HL-60/S4 (cell line): ENCODE measurements around the gene TLE7.

Source experiments
- in situ Hi-C: fragments of 300-500 bp; cut with MboI; formaldehyde crosslinking; loops from 2 replicates; pipeline ENCODE4 v1.14.3; 2022; ENCODE audit warnings: low sequenced_read_pairs

TLE7 gene

DNA sequence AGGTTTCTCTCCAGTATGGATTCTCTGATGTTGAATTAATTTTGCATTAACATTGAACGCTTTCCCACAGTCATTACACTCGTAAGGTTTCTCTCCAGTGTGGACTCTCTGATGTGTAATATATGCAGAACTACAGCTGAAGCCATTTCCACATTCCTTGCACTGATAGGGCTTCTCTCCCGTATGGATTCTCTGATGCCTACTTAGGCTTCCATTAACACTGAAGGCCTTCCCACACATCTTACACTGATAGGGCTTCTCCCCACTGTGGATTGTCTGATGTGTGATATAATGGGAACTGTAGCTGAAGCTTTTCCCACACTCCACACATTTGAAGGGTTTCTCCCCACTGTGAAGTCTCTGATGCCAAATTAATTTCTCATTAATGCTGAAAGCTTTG is 7.2 kb upstream of the TLE7 start:
- in situ Hi-C loops = no loop called here

- in situ Hi-C loops = no loop called here
Measured at GRCh38 chr16:71448274-71448866, 6.5 kb upstream of the TLE7 start.

GRCh38 chr16:71443714-71444113 is 1.9 kb upstream of the TLE7 start:
- in situ Hi-C loops = no loop called here

GRCh38 chr16:71441348-71442050 is 355 bp downstream of the TLE7 start:
- in situ Hi-C loops = no loop called here

DNA sequence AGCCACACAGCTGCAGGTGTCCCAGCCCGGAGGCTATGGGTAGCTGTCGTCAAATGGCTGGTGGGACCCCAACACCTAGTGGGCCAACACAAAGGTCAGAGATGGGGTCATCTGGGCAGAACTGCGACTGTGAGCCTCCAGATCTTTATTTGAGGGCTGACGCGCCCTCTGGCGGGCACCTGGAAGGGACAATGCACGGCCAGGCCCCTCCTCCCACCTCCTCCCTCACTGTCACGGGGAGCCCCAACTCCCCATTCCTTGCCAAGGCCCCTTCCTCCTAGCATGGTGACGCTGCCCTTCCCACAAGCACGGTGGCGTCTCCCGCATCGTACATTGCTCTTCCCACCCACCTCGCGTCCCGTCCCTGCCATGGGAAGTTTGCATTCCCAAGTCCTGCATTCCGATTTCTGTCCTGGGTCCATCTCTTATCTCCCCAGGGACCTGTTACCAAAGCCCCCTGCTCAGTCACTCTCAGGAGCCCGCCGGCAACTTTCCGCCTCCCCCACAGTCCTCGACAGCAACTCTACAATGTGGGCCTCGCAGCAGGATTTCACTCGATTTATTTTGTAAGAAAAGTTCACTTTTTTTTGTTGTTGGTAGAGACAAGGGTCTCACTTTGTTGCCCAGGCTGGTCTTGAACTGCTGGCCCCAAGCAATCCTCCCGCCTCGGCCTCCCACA is 1.0 kb downstream of the TLE7 start:
- in situ Hi-C loops = no loop called here

DNA sequence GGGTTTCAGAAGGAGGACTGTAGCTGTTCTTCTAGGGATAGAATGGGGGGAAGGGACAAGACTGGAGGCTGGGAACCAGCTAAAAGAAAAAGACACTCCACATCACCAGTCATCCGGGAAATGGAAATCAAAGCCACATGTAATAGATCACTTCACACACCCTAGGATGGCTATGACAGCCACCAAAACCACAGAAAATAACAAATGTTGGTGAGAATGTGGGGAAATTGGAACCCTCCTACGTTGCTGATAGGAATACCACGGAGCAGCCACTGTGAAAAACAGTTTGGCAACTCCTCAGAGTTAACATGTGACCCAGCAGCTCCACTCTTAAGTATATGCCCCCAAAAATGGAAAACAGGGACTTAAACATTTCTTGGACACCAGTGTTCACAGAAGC is 2.3 kb downstream of the TLE7 start:
- in situ Hi-C loops = no loop called here

- in situ Hi-C loops = no loop called here
Measured at GRCh38 chr16:71436473-71436872, 5.4 kb downstream of the TLE7 start.

- in situ Hi-C loops = no loop called here
Measured at GRCh38 chr16:71432906-71433305, 8.9 kb downstream of the TLE7 start.

DNA sequence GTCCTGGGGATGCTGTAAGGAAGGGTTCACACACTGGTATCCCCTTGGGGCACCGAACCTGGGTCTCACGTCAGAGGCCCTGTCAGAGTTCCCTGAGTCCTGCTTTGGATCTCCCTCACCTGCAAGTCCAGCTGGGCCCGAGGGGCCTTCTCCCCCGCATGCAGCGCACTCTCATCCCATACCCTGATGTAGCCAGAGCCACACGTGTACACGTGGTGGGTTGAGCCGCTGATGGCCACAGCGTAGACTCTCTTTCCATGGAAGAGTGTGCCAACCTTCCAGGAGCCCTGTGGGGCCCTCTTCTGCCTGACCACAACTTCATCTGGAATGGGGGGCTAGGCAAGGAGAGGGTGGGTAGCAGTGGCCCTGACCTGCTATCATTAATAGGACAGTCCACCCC is 9.9 kb downstream of the TLE7 start:
- in situ Hi-C loops = no loop called here

DNA sequence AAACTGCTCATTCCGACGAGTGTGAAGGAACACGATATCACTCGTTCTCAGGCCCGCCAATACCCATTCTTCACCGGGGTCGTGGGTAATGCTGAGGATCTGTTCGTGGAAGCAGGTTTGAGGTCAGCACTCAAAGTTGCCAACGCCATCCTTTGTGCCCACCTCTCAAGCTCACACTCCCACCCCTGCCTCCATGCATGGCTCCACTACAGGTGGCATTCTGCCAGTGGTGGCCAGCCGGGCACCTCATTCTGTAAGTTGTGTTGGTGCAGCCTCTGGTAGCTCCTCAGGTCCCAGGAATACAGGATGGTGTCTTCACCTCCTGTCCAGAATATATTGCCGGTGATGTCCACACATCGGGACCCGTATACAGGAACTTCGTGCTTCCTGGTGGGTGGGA is 10.7 kb downstream of the TLE7 start:
- in situ Hi-C loops = no loop called here

DNA sequence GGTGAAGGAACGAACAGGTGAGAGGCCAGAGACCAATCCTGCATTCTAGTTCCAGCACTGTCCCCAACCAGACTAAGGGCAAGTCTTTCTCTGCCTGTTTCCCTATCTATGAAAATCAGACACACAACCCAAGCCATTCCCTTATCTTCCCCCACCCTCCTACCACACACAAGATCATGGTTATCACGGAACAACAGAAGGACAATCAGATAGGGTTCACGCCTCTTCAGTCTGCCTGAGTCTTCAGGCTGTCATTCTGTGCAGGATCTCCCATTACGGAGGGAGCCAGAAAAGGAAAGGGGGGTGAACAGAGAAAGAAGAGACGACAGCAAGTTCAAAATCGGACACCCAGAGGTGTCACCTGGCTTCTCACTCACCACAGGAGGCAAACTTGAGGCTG is 11.1 kb downstream of the TLE7 start:
- in situ Hi-C loops = no loop called here

DNA sequence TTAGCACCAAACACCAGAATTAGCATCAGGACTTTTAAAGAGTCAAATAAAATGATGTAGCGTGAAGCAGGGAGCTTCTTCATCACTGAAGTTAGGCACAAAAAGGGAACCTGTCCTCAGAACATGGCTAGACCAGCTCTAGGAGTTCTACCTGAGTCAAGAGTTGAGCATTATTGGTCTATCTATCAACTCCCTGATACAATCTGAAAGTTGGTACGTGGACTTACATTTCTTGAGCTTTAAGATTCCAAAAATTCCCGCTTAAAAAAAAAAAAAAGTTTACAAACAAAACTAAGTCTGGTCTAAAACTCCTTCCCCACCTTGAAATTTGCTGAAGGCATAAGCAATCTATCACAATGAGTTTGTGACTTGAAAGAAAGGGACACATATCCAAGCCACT is 12.3 kb downstream of the TLE7 start:
- in situ Hi-C loops = no loop called here

DNA sequence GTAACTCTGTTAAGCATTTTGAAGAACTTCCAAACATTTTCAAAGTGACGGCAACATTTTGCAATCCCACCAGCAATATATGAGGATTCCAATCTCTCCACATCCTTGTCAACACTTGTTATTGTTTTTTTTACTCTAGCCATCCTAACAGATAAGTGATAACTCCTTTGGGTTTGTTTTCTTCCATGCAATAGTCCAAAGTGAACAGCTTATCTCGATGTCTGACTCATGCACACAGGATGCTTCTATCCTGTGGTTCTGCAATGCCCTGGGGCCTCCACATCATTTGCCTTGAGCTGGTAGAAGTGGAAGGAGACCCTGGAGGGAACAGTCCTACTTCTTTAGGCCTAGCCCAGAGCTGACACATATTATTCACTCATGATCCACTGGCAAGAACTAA is 13.0 kb downstream of the TLE7 start:
- in situ Hi-C loops = no loop called here

DNA sequence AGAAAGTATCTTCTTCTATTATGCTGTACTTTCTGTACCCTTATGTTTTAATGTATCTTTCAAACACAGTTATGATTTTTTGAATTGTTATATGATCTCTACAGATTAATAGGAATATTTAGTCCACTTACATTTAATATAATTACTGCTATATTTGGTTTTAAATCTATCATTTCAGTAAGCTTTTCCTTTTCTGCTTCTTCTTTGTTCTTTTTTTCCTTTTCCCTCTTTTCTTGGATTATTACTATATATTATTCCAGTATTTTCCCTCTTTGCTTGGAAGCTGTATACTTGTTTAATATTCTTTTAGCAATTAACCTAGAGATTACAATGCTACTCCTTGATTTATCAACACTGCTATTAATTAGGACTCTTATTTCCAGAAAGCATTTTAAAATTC is 13.5 kb downstream of the TLE7 start:
- in situ Hi-C loops = no loop called here

GRCh38 chr16:71426880-71427615 is 14.8 kb downstream of the TLE7 start:
- in situ Hi-C loops = no loop called here

- in situ Hi-C loops = no loop called here
Measured at GRCh38 chr16:71426069-71426879, 15.6 kb downstream of the TLE7 start.

DNA sequence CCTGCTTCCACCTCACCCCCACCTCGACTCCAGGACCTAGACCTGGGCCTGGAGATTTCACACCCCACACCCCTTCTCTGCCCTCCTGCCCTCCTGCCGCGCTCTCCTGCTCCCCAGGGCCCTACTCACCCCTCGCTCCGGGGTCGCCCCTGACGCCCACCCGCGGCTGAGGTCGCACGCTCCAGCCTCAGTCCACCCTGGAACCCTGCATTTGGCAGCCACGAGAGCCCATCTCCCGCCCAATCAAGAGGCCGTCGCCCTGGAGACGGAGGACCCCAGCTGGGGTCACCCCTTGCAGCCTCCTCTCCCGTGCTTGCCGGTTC is 16.1 kb downstream of the TLE7 start:
- in situ Hi-C loops = no loop called here

- in situ Hi-C loops = no loop called here
Measured at GRCh38 chr16:71424626-71425025, 17.2 kb downstream of the TLE7 start.

DNA sequence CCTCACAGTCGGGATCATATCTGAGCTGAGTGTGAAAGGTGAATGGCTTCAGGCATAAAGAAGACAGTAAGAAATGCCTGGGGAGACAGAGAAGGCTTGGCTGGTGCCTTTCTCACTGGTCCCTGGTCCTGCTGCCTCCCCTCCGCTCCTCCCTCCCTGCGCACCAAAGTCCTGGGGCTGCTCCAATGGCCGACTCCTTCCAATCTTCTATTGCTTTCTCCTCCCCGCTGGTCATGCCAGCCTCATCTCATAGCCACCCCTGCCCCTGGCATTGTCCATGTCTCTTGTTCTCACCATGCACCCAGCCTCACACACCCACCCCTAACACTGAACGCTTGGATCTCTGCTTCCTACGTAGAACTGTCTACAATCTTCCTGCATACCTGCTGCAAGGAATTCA is 18.0 kb downstream of the TLE7 start:
- in situ Hi-C loops = no loop called here

GRCh38 chr16:71423016-71423415 is 18.8 kb downstream of the TLE7 start:
- in situ Hi-C loops = no loop called here

GRCh38 chr16:71421911-71422310 is 19.9 kb downstream of the TLE7 start:
- in situ Hi-C loops = no loop called here
